H4 (cell line): ENCODE measurements around the gene CCDC137. TPM values are rescaled to one million over a fixed set of nuclear protein-coding genes. Genes with fewer than 3 reads are reported as not detected.
"Not testable (repeated sequence)": the region's sequence is repeated elsewhere in the genome, so short reads cannot be mapped to it uniquely, and the experiment has no call there.

Source experiments
- DNase-seq: peaks from one replicate; pipeline ENCODE4 v3.0.0-alpha.2; 2015; ENCODE audit warnings: low spot score
- total RNA-seq: library from RNA; depleted of rRNA; stranded (reverse); fragments of >200 nt; shearing (Covaris generic); gene quantifications from 2 replicates; pipeline ENCODE4 v1.2.3, GENCODE V29; 2014; rRNA removed

CCDC137 gene, protein sequence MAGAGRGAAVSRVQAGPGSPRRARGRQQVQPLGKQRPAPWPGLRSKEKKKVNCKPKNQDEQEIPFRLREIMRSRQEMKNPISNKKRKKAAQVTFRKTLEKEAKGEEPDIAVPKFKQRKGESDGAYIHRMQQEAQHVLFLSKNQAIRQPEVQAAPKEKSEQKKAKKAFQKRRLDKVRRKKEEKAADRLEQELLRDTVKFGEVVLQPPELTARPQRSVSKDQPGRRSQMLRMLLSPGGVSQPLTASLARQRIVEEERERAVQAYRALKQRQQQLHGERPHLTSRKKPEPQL
- 10.7 and 16.7 TPM in 2 replicates for total RNA-seq

- peak; percentile 94 for DNase-seq
These were observed at the start of gene CCDC137, which contains the start of gene OXLD1 for GRCh38 chr17:81666342-81667191. CCDC137 (plus strand) TSS chr17:81666737; CDS start chr17:81666767, 30 bp downstream. OXLD1 (minus strand) TSS chr17:81666605; CDS start chr17:81666577, 28 bp downstream.

DNA sequence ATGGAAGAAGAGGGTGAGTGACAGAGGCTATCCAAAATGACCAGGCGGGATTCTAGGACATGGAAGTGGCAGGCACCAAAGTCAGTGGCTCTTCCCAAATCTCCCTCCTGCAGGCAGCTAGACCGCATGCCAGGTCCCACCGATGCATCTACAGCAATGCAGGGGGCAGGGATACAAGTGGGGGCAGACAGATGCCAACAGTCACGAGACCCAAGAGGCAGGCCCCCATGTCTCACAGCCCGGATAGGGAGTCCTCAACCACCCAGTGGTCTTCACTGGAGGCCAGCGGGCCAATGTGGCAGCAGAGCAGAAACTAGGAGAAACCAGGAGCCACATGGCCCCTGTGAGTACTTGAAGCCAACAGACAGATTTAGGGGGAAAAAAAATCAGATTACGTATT is 49.7 kb upstream of the CCDC137 start:
- DNase-seq = no peak

- DNase-seq = not testable (repeated sequence)
These were observed 48.2 kb upstream of the CCDC137 start for GRCh38 chr17:81618307-81618706.

- DNase-seq = no peak
These were observed 44.9 kb upstream of the CCDC137 start for GRCh38 chr17:81621494-81622130.

DNA sequence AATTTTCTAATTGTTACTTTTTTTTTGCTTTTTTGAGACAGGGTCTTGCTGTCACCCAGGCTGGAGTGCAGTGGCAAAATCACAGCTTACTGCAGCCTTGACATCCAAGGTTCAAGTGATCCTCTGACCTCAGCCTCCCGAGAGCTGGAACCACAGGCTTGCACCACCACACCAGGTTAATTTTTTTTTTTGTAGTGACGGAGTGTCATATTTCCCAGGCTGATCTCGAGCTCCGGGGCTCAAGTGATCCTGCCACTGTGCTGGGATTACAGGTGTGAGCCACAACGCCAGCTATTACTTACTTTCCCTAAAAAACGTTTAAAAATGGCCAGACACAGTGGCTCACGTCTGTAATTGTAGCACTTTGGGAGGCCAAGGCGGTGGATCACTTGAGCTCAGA is 36.3 kb upstream of the CCDC137 start:
- no peak for DNase-seq

GRCh38 chr17:81631482-81631881 is 35.1 kb upstream of the CCDC137 start:
- no peak for DNase-seq

GRCh38 chr17:81635431-81635830 is 31.1 kb upstream of the CCDC137 start:
- DNase-seq = no peak

- DNase-seq = no peak
These were observed 30.5 kb upstream of the CCDC137 start for GRCh38 chr17:81635973-81636504.

DNA sequence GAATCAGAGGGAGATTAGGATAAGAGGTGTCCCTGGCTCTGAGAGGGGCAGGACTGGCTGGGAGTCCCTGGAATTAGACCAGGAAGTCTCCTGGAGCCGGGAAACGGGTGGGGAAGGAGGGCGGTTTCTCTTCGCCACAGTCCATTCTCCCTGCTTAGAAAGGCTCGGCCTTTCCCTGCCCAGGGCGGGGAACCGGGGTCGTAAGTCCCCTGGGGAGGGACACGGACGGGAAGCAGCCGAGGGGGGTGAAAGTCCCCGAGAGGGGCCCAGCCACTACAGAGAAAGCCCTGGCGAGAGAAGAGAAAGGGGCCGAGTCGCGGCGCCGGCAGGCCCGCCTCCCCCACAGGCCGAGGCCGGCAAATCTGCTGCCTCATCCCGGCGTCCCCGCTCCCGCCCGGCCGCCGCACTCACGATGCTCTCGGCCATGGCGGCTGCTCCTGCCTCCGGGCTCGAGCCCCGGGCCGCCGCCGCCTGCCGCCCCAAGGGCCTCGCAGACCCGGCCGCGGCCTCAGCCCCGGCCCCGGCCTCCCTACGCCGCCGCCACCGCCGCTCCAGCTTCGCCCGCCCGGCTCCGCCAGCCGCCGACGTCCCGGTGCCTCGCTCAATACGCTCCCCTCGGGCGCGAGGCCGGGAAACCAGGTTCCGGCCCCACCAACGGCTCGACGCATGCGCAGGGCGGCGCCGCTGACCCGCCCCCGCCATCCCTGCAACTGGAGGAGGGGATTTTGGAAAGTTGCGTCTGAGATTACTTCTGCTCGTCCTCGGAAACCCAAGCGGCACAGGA is 29.8 kb upstream of the CCDC137 start, which contains the start of the genes NPLOC4 and TSPAN10:
Gene NPLOC4, minus strand, starts transcription at position 608 of the 784 bp plus-strand sequence. Its CDS starts 182 bp downstream, at position 426.
Gene TSPAN10, plus strand, starts transcription at position 692 of the 784 bp plus-strand sequence. CDS start 5,217 bp downstream, outside the sequence.
- peak; percentile 61 for DNase-seq

DNA sequence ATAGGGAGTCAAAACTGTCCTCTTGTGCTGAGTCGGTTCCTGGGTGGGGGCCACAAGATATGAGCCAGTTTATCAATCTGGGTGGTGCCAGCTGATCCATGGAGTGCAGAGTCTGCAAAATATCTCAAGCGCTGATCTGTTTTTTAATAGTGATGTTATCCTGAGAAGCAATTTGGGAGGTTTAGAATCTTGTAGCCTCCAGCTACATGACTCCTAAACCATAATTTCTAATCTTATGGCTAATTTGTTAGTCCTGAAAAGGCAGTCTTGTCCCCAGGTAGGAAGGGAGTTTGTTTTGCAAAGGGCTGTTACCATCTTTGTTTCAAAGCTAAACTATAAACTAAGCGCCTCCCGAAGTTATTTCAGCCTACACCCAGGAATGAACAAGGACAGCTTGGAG is 27.9 kb upstream of the CCDC137 start:
- no peak for DNase-seq

GRCh38 chr17:81640011-81640410 is 26.5 kb upstream of the CCDC137 start:
- DNase-seq = no peak

GRCh38 chr17:81641825-81642489 is 24.6 kb upstream of the CCDC137 start:
- DNase-seq = no peak

DNA sequence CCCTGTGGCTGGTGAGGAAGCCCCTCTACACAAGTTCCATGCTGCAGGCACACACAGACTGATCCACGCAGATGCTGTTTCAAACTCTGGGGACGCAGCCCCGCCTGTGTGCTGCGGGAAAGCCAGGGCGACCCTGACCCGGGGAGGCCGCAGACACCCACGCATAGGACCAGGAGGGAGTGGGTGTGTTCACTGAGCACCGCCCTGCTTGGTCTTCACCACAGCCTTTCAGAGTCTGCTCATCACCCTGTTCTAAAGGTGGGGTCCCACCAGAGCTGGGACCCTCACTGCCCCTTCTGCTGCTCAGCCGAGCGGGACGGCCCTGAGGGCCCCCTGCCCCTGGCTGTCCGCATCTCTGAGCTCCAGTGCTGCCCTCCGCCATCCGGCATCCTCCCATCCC is 22.0 kb upstream of the CCDC137 start:
- DNase-seq = no peak

DNA sequence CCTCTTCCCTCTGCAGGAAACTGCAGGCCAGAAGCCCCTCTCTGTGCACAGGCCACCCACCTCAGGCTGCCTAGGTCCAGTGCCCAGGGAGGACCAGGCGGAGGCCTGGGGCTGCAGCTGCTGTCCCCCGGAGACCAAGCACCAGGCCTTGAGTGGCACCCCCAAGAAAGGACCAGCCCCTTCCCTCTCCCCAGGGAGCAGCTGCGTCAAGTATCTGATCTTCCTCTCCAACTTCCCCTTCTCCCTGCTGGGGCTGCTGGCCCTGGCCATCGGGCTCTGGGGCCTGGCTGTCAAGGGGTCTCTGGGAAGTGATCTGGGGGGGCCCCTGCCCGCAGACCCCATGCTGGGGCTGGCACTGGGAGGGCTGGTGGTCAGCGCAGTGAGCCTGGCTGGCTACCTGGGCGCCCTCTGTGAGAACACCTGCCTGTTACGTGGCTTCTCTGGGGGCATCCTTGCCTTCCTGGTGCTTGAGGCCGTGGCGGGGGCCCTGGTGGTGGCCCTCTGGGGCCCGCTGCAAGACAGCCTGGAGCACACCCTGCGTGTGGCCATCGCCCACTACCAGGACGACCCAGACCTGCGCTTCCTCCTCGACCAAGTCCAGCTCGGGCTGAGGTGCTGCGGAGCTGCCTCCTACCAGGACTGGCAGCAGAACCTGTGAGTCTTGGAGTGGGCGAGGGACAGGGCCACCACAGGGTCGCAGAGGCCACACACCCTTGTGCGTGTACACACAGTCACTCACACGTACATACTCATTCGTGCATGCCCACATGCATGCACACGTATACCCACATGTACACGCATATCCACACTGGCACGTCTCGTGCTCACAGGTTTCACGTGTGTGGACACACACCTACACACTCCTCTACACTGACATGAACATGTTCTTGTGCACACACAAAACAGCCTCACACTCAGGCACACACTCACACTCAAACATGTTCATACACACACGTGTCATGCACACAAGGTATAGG is 21.3 kb upstream of the CCDC137 start:
- no peak for DNase-seq

- DNase-seq = no peak
These were observed 19.5 kb upstream of the CCDC137 start for GRCh38 chr17:81646869-81647600.

GRCh38 chr17:81647640-81648012 is 18.9 kb upstream of the CCDC137 start:
- no peak for DNase-seq

DNA sequence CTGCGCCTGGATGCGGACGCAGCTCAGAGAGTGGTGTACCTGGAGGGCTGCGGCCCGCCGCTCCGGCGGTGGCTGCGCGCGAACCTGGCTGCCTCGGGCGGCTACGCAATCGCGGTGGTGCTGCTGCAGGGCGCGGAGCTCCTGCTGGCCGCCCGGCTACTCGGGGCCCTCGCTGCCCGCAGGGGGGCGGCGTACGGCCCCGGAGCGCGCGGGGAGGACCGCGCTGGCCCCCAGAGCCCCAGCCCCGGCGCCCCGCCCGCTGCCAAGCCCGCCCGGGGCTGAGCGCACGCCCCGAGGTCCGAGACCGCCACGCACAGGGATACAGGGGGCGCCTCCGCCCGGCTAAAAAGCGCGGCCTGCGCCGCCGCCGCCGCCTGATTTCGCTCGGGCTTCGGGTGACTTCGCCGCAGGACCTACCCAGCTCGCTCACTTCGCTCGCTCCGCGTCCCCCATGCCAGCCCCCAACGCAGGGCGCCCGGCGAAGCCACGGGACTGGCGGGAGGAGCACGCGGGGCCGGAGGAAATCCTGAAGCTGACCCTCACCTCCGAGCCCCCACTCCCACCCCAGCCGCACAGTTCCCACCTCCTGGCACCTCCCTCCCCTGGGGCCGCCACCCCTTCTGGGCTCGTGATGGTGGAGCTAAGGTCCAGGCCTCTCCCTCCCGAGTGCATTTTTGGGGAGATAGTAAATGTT is 18.4 kb upstream of the CCDC137 start:
- DNase-seq = no peak

- no peak for DNase-seq
These were observed 17.8 kb upstream of the CCDC137 start for GRCh38 chr17:81648707-81649085.
